NCI-H1417 treated with DMSO at 0.1 percent for 48 hours (cell line): ENCODE results near the gene VSIG10.
"Not testable (repeated sequence)": the region's sequence is repeated elsewhere in the genome, so short reads cannot be mapped to it uniquely, and the experiment has no call there.

Source experiments
- DNase-seq: peaks from one replicate; lab custom pipeline; 2025; lab: John Stamatoyannopoulos, UW

The VSIG10 gene

DNA sequence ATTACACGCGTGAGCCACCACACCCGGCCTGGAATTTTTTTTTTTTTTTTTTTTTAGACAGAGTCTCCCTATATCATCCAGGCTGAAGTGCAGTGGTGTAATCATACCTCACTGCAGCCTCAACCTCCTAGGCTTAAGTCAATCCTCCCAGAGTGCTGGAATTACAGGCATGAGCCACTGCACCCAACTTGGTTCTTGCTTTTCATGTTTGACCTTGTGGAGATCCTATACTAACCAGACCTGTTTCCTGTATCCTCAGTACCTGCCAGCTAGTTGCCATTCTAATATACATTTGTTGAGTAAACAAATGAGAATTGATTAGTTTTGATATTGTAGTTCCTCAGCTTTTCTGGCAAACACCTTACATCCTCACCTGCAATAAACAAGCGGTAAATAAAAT is 3.2 kb upstream of the VSIG10 start:
- DNase-seq = no peak

DNA sequence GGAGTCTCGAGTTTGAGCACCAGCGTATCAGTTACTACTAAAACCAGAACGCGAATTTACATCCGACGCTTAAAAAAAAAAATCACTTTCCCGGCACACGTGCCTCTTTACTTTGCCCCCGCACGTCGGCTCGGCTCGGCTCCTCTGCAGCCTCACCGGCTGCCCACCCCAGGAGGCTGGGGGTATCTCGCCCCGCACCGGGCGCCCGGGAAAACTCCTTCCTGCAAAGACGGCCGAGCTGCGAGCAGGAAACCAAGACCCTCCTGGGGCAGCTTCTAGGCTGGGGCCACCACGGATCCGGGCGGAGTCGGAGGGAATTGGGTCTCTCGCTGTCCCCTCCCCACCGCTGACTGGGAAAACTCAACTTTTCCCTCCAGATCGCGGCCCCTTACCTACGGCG is 610 bp downstream of the VSIG10 start:
- DNase-seq = no peak

DNA sequence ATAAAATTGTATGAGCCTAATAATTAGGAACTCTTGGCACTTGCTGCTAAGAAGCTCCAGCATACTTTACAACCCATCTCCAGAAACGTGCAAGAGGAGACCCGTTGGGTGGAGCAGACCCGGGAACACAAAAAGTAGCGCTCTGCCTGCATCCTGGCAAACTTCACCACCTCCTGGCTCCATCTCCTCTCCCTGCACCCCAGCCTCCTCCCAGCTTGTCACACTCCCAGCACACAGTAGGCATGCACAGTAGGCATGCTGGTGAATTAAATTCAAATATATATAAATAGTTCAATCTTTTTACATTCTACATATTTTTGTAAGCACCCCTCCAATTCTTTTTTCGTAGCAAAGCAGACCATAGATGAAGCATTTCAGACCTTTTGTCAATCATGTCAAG is 1.2 kb downstream of the VSIG10 start:
- DNase-seq = no peak

DNA sequence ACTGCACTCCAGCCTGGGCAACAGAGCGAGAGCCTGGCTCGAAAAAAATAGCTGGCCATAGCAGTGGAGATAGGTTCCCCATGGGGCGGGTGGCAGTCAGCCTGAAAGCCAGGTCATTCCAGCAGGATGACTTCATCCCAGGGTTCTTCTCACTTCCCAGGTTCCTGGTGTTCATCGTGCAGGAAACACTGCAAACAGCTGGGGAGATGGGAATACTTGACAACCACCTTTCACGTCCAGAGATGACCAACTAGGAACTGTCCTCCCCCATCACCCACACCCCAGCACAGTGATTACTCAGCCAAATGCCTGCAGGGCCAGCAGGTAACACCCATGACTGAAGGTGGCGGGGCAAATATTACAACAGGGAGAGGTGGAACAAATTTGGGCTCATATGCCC is 1.7 kb downstream of the VSIG10 start:
- no peak for DNase-seq

DNA sequence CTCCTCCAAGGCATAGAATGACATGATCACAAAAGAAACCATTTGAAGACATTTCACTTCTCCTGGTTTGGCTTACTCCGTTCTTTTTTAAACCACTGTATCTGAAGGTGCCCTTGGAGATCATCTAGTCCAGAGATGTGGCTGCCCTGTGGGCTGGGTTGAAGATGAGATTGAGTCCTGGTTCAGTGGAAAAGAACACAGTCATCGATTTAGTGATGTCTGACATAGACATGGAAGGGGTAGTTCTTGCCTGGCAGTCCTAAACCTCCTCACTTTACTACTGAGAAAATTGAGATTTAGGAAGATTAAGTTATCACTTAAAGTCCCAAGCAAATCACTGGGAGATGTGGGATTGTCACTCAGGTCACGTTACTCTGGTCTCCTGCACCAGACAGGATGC is 2.8 kb downstream of the VSIG10 start:
- DNase-seq = no peak

DNA sequence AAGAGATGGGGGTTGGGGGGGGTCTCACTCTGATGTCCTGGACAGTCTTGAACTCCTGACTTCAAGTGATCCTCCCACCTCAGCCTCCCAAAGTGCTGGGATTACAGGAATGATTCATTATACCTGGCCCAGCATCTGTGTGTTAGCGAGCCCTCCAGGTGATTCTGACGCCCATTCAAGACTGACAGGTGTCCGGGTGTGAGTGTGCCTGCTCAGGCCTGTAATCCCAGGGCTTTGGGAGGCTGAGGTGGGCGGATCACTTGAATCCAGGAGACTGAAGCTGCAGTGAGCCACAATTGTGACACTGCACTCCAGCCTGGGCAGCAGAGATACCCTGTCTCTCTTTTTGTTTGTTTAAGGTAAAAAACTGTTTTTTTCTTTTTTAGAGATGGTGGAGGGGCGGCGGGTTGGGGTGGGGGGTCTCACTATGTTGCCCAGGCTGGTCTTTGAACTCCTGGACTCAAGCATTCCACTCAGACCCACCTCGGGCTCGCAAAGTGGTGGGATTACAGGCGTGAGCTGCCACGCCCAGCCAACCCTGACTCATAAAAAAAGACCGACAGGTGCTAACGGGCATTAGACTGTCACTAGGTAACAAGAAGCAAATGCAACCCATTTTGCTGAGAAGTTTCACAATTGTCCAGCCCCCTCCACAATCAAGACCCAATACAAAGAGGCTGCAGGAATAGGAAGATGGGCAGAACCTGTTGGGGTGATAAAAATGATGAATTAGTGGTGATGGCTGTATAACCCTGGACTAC is 4.7 kb downstream of the VSIG10 start:
- peak; percentile 25 for DNase-seq

DNA sequence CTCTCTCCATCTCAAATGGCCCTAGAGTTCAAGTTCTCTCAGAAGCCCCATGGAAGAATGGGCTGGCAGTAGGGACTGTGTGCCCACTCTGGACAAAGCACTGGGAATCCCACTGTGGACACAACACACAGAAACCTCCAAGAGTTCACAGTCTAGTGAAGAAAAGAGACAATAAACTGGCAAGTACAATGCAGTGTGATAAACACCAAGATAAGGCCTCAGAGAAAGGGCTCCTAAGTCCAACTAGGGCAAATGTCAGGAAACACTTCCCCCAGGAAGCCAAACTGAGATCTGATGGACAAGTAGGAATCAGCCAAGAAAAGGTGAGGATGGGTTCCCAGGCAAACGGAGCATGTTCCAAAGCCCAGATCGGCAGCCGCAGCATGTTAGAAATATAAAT is 5.4 kb downstream of the VSIG10 start:
- DNase-seq = no peak

DNA sequence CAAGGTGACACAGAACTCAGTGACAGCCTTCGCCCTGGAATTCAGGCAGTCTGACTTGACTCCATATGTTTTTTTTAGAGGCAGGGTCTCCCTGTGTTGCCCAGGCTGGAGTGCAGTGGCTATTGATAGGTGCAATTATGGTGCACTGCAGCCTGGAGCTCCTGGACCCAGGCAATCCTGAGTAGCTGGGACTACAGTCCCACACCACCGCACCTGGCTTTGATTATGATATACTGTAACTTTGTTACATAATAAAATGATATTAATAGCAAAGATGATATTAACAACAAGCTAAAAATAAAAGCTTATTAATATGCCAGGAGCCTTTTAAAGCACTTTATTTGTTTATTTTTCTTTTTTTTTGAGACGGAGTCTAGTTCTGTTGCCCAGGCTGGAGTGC is 9.8 kb downstream of the VSIG10 start:
- DNase-seq = no peak

DNA sequence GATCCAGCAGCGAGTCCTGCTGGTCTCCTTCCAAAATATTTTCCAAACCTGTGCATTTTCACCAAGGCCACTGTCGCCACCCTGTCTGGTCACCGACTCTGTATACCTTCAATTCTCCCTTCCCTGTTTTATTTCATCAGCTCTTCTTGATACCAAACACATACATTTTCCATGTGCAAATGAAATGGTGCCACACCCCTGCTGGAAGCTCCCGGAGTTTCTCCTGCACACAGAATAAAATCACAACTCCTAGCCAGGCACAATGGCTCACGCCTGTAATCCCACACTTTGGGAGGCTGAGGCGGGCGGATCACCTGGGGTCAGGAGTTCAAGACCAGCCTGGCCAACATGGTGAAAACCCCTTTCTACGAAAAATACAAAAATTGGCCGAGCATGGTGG is 14.0 kb downstream of the VSIG10 start:
- no peak for DNase-seq

DNA sequence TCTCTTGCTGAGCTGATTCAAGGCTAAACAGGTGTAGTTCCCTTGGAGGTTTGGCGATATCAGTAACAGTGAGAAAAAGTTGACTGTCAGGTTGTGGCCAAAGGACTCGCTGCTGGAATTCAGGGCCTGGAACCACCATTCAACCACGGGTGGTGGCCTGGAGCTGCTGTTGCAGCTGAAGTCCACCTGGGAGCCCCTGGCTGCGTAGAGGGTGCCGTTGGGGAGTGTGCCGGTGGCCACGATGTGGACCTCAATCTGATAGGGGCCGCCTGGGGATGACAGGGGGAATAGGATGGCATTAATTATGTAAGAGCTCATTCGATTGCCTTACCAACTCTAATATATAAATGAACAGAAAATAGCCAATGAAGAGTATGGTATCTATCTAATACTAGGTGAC is 21.6 kb downstream of the VSIG10 start:
- DNase-seq = no peak

DNA sequence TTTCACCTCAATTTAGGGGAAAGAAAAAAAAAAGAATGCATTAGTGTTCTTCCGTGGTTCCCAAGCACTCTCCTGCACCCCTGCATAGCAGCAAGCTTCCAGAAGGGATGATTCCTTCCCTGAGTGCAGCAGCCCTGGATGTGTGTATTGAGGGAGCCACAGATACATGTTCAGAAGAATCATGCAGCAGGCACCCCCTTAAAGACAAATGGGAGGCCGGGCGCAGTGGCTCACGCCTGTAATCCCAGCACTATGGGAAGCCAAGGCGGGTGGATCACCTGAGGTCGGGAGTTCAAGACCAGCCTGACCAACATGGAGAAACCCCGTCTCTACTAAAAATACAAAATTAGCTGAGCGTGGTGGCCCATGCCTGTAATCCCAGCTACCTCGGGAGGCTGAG is 22.3 kb downstream of the VSIG10 start:
- DNase-seq = not testable (repeated sequence)

DNA sequence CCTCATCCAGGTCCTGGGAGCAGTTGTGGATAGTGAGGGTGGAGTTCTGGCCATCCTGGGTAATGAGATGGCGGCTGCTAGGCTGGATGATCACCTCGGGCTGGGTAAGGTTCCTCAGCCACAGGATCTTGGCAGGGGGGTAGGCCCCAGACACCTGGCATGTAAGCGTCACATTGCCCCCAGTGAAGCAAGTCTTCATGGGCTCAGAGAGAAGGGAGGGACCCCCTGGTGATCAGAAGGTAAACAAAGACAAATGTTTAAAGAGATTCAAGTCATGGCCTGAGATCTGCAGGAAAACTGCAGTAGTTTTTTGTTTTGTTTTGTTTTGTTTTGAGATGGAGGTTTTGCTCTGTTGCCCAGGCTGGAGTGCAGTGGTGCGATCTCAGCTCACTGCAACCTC is 30.0 kb downstream of the VSIG10 start:
- no peak for DNase-seq

DNA sequence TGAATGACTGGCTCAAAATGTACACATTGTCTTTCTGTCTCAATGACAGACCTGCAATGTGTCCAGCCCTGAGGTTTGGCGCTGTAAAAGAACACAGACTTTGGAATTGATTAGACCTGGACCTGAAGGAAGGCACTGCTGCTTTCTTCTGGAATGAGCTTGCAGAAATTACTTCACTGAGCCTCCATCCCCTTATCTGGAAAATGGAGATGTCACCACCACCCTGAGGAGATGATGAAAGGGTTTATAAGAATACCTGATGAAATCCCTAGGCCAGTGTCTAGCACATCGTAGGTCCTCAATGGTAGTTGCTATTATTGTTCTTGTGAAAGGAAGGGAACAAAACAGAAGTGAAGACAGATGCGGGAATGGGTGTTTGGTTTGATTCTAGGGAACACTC is 33.2 kb downstream of the VSIG10 start:
- DNase-seq = no peak

DNA sequence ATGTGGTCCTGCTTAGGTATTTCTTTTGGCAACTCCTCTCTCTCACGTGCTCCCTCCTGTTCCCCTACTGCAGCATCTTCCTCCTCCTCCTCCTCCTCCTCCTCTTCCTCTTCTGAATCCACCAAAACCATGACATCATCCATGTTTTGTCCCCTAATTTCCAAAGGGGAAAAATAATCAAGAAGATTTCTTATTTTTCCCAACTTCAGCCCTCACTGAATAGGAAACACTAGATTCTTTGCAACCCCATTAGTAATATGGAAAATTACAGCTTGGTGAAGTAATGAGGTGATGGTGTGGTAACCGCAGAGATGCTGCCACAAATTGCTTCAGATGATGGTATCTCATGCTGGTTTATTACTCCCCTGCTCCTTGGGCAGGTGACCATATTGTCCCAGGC is 35.4 kb downstream of the VSIG10 start:
- no peak for DNase-seq

DNA sequence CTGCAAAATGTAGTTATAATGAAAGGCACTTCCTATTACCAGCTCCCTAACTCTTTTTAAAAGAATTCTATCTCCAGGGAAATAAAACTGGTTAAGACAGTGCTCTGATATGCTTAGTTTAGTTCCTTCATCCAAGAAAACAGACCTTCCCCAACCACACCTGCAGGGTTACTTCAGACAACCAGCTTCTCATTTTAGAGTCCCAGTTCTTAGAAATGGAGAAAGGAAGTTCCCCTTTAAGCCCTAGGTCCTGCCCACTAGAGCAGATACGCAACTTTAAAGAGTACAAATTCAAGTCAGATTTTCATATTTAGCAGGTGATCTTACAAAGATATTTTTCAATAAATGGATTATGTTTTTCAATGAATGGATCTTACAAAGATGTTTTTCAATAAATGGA is 38.4 kb downstream of the VSIG10 start:
- DNase-seq = no peak

DNA sequence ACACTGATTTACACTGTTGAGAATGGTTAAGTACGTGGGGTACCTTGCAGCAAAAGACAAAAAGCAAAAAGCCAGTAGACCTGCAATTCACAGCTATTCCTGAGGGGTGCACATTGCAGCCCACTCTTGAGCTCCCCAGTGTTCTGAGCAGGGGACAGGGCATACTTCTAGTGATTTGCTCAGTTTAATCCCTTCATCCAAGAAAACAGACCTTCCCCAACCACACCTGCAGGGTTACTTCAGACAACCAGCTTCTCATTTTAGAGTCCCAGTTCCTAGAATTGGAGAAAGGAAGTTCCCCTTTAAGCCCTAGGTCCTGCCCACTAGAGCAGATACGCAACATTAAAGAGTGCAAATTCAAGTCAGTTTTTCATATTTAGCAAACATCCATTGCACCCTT is 39.2 kb downstream of the VSIG10 start:
- no peak for DNase-seq

DNA sequence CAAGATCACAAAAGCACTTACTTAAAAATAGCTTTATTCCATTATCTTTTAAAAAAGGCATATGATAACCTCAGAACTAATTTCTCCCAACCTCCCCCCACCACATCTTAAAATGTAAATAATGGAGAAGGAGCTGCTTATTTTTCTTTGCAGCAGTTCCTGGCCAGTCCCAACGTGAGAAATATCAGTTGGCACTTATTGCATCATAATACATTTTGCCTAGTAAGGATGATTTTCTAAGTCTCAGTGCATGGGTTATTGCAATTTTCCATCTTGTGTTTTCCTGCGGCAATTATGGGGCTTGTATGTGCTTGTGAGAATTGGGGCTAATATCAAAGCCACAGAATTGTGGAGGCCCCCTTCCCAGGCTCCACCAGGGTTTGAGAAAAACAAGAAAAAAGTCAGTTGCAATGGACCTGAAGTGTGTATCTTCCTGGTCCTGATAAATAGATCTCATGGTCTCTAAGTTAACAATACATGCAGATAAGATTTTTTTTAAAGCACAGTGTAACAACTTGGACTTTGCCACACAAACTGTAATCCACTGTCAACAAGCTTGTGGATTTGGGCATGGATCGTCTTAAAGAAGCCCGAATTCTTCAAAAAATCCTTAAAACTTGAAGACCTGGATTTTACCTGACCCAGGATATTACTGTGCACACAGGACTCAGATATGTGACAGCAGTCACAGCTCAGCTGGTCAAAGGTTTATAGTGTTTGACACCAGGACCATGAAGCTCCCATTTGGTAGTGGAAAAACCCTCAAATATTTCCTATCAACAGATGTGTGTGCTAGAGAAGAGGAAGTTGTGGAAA is 40.0 kb downstream of the VSIG10 start:
- DNase-seq = no peak

DNA sequence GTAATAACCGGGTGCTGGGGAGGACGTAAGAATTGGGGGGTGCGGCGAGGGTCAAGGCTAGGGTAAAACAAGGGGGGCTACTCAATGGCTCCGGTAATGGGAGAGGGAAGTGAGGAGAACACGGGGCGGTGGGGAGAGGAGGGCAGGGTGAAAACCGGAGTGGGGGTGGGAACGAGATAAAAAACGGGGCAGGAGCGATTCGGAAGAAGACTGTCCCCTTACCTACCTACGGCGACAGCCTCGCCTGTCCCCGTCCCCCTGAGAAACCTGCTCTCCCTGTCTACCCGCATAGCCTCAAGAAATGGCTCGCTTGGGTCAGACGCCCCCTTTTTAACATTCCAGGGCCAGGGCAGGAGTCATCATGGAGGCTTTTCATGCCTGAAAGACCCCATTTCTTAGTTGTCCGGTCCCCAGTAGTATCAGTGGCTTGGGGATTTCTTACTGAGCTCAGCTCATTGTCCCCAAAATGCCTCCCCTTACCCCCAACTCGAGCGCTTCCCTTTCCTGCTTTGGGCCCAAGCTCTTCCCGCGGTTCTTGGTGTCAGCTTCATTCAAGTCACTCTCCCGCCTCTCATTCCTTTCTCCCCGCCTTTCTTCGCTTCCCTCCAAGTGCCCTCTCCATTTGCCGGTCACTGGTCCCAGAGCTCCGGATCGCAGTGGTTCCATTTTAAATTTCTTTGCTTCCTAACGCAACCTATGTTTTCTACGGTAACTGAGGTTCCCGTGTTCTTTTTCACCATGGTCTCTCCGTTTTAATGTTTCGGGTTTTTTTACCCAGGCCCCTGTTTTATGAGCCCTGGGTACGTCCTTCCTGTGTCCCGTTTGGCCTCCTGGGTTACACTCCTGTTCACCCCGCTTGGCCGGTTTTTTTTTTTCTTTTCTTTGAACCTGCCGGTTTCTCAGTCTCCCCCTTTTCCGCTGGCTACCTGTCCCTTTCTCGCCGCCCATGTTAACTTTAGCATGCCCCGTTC is 41.7 kb downstream of the VSIG10 start:
- DNase-seq = no peak

DNA sequence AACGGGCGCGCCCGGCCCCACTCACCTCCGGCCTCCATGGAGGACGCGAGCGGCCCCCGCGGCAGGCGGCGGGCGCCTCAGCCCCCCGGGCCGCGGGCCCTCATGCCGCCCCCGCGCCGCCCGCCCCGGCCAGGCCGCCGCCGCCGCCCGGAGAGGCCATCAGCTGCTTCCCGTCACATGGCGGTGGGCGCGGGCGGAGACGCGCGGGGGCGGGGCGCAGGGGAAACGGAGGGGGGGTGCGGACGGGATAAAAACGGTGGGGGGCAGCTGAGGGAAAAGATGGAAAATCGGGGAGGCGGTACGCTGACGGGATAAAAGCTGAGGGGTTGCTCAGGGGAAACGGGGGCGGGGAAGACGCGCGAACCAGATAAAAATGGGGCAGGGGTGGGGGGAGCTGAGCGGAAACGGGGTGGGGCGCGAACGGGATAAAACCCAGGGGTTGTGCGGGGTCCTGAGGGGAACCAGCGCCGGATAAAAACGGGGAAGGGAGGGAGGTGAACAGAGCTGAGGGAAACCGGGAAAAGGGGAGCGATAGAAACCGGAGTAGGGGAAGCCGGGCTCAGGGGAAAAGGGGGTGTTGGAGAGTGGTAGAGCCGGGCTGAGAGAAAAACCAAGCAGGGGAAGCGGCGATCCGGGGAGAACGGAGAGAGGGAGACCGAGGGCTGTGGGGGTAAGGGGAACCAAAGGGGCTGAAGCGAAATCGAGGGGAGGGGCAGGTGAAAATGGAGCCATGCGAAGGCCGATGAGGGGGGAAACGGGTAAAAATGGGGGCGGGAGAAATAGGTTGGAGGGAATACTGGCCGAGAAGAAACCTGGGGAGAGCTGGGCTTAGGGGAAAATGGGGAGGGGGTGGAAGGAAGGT is 42.6 kb downstream of the VSIG10 start, which contains the start of gene WSB2:
WSB2 (minus strand) TSS at position 169 of the 862 bp plus-strand sequence; CDS start at position 38, 131 bp downstream.
- DNase-seq = no peak

DNA sequence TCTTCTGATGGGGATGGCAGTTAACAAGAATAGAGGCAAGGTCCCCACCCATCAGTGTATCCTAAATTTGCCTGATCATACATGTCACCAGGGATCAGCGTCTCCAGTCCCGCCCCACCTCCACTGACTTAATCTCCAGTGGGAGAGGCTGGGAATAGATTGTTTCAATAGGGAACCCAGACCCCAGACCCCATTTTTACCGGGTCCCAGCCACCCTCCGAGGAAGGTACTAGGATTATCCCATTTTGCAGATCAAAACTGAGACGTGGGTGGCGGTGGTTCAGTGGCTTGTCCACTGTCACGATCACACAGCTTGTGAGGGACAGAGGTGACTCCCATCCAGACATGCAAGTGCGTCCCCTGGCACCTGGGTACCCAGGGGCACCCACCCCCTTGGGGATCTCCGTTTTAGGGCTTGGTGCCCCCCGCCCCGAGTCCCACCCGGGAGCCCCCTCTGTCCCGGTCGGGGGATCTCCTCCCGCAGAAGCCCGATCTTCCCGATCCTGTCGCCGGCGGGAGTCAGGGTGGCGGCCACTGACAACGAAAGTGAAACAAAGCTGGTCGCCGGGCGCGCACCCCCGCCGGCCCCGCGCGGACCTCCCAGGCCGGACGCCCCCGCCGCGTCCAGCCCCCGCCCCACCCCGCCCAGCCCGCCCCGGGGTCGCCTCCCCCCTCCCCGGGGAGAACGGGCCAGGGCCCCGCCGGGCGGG is 43.4 kb downstream of the VSIG10 start:
- DNase-seq = no peak
